Astrocyte of the spinal cord (primary cell): ENCODE data around the gene IL27RA.
A peak's percentile ranks its signal among the peaks of the same experiment; 100 is the strongest.

Experiments used
- DNase-seq: peaks from one replicate; pipeline ENCODE4 v3.0.0; 2011; ENCODE audit warnings: low read depth, low spot score
- H3K4me3 ChIP-seq: 2 replicates; pipeline ENCODE4 v1.5.1; 2011; ENCODE audit warnings: low read depth, mild to moderate bottlenecking, low read length, moderate library complexity
- in situ Hi-C: cut with HindIII; loops from 2 replicates; pipeline ENCODE4 v1.10.0; 2017; ENCODE audit warnings: low sequenced_read_pairs
- TF ChIP-seq, protein P1 (sequence below): IDR thresholded peaks from 2 replicates; pipeline ENCODE4 v1.5.1; 2012; ENCODE audit warnings: low read depth, mild to moderate bottlenecking, low read length, inconsistent platforms

IL27RA gene

DNA sequence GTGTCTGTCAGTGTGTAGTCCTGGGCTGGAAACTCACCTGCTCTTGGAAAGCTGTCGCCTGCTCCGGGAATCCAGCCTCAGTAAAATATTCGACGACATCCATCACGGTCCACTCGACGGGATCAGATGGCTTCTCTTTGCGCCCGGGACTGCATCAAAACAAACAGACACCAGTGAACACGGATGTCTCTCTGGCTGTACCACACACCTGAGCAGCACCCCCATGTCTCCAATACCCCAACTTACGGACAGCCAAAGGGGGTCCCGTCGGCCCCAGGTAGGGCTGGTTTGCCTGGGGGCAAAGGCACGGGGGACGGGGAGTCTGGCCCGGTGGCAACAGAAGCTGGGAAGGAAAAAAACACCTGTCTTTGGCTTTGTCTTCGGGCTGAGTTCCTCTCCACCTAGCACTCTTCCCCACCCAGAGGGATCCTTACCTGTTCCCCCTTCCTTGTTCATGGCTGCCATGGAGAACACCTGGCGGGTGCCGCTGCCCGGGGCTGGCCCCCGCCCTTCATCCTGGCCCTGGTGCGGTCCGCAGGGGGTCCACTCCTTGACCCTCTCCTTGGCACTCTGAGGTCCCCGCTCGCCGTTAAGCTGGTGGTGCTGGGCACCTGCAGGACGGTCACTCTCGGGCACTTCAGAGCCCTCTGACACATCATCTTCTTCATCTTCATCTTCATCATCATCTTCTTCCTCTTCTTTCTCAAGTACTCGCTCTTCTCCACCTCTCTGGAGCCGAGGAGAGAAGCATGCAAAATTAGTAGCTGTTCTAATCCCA lies 57.3 kb downstream of the IL27RA start:
- in situ Hi-C loops = loop anchor here (25.0 kb wide), 1 partner anchor 202 kb away; the partner anchor contains the start of gene NANOS3
- TF ChIP-seq, protein P1, sequence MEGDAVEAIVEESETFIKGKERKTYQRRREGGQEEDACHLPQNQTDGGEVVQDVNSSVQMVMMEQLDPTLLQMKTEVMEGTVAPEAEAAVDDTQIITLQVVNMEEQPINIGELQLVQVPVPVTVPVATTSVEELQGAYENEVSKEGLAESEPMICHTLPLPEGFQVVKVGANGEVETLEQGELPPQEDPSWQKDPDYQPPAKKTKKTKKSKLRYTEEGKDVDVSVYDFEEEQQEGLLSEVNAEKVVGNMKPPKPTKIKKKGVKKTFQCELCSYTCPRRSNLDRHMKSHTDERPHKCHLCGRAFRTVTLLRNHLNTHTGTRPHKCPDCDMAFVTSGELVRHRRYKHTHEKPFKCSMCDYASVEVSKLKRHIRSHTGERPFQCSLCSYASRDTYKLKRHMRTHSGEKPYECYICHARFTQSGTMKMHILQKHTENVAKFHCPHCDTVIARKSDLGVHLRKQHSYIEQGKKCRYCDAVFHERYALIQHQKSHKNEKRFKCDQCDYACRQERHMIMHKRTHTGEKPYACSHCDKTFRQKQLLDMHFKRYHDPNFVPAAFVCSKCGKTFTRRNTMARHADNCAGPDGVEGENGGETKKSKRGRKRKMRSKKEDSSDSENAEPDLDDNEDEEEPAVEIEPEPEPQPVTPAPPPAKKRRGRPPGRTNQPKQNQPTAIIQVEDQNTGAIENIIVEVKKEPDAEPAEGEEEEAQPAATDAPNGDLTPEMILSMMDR = no peak
- DNase-seq = no peak
- H3K4me3 ChIP-seq = peak overlapping the region; percentile 36

DNA sequence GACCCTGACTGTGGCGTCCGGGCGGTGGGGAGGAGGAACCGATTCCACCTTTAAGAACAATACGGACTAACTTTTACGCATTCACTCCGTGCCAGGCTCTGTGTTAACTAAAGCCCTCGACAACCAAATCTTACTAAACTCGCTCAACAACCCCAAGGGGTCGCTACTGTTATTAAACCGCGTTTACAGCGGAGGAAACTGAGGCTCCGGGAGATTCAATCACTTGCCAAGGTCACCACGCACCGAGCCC lies 57.8 kb downstream of the IL27RA start:
- in situ Hi-C loops = loop anchor here (25.0 kb wide), 1 partner anchor 202 kb away; the partner anchor contains the start of gene NANOS3
- DNase-seq = no peak
- peak overlapping the region; percentile 36 for H3K4me3 ChIP-seq
- TF ChIP-seq, protein P1 = peak; percentile 24

DNA sequence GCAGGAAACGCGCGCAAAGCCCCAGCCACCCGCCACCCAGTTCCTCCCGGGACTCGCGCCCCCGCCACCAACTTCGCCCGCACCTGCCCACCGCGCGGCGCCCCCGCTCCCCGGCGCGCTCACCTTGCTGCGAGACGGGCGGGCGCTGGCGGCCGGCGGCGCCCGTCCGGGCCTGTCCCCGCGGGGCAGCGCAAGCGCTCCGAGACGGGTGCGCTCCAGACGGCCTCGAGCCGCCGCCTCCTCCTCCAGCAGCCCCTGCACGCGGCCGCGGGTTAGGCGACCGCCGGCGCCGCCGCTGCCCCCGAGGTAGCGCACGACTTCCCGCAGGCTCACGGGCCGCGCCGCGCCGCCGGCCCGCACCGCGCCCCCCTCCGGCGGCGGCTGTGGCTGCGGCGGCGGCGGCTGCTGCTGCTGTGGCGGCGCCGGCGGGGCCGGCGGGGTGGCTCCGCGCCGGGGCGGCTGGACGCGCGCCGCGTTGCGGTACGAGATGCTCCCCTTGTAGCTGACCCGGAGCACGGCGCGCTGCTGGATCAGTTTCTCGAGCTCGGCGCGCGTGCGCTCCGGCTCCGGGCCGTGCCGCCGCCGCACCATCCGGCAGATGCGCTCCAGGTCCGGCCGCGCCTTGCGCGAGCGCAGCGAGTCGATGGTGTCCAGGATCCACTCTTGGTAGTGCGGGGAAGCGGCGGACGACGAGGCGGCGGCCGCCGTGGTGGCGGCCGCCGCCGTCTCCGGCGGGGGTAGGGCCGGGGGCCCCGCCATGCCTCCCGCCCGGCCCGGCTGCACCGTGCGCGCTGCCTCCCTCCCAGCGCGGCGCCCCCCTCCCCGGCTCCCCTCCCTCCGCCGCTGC lies 58.3 kb downstream of the IL27RA start:
- TF ChIP-seq, protein P1 = no peak
- in situ Hi-C loops = loop anchor here (25.0 kb wide), 1 partner anchor 203 kb away; the partner anchor contains the start of gene NANOS3
- DNase-seq = peak; percentile 57
- peak overlapping the region; percentile 70 for H3K4me3 ChIP-seq

DNA sequence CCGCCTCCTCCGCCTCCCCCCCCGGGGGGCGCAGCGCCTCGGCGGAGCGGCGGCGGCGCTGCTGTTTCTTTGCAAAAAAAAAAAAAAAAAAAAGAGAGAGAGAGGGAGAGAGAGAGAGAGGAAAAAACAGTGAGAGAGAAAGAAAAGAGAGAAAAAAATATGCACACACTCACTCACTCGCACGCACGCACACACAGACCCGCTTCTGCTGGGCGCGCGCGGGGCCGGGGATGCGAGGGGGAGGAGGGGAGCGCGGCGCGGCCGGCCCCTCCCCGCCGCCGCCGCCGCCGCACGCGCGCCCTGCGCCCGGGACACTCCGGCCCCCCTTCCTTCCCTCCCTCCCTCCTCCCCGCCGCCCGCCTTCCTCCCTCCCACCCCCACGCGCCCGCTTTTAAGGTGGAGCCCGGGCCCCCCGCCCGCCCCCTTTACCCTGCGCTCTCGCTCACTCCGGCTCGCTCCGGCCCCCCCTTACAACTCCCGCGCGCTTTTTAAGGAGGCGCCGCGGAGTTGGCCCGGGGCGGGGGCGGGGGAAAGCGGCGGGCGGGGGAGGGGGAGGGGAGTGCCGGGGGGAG lies 59.0 kb downstream of the IL27RA start, which contains the start of gene SAMD1:
SAMD1 (minus strand) TSS at position 243 of the 572 bp plus-strand sequence.
- TF ChIP-seq, protein P1 = no peak
- in situ Hi-C loops = loop anchor here (25.0 kb wide), 1 partner anchor 203 kb away; the partner anchor contains the start of gene NANOS3
- DNase-seq = peak; percentile 95
- H3K4me3 ChIP-seq = peak within 1 kb of the TSS; percentile 70

DNA sequence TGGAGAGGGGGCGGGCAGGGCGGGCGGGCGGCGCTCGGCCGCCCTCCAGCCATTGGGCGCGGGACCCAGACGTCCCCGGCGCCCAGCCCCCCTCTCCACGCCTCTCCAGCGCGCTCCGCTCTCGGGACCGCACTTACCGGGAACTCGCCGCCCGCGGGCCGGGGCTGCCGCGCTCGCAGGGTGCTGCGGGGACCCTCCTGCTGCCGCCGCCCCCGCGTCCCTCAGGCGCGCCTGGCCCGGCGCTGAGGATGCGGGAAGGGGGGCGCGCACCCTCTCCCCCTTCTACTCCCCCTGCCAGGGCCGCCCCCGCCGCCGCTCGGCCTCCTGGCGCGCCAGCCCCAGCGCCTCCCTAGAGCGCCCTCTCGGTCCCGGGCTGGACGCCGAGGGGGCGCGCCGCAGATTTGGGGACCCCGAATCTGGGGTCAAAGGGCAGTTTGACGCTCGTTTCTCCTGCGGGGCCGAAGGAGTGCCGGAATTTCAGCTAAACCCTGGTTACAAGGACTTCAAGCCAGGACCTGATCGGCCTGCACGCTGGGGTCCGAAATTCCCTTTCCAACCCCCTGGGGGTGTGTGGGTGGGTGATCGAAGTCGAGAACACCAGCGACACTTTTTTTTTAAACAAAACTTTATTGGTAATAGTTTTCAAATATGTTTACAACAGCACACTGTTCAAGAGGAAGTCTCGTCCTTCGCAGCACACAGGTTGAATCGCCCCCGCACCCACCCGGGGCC lies 59.7 kb downstream of the IL27RA start:
- in situ Hi-C loops = loop anchor here (25.0 kb wide), 1 partner anchor 204 kb away; the partner anchor contains the start of gene NANOS3
- TF ChIP-seq, protein P1 = peak; percentile 8
- DNase-seq = peak; percentile 60
- peak overlapping the region; percentile 70 for H3K4me3 ChIP-seq
